Mucosa of descending colon (tissue), 3 donors: ENCODE results near the gene EXOC1. TPM values are rescaled to one million over a fixed set of nuclear protein-coding genes. Genes with fewer than 3 reads are reported as not detected.

Experiments used
- ATAC-seq: fragments of 200-7000 bp; cut with Tn5 transposase; one replicate; pipeline ENCODE4 v1.9.1; 2020; ENCODE audit warnings: mild to moderate bottlenecking, moderate library complexity
- DNase-seq, 3 donors: peaks; one replicate each; pipeline ENCODE4 v3.0.0-alpha.2; 2020
- H3K36me3 ChIP-seq: fragments of 200-600 bp; one replicate; pipeline ENCODE4 v1.8.0; 2021; ENCODE audit warnings: low read depth, mild to moderate bottlenecking
- H3K4me1 ChIP-seq: fragments of 200-600 bp; one replicate; pipeline ENCODE4 v1.8.0; 2021; ENCODE audit warnings: low read depth, mild to moderate bottlenecking
- H3K4me3 ChIP-seq: fragments of 200-600 bp; one replicate; pipeline ENCODE4 v1.8.0; 2021; ENCODE audit warnings: mild to moderate bottlenecking
- H3K9me3 ChIP-seq: fragments of 200-600 bp; one replicate; pipeline ENCODE4 v1.8.0; 2021; ENCODE audit warnings: mild to moderate bottlenecking
- CTCF ChIP-seq: fragments of 200-600 bp; IDR thresholded peaks from one replicate; pipeline ENCODE4 v1.8.0; 2022; ENCODE audit warnings: antibody characterized with exemption, mild to moderate bottlenecking
- intact Hi-C, 2 donors: fragments of 100-400 bp; cut with DNase I in 1 of 2; cut with micrococcal nuclease in 1 of 2; formaldehyde crosslinking; loops; one replicate each; pipeline versions ENCODE4 v1.11.0 to v1.11.1; 2022; cut with DNase I, micrococcal nuclease
- total RNA-seq, 3 donors: library from RNA; stranded (reverse); fragmentation: NEBNext Ultra II Directional in 2 of 3; extraction: Animal tissue kit (Norgen Biotek cat#: 25700) in 2 of 3; gene quantifications; one replicate each; pipeline versions ENCODE4 v1.2.1 to v1.2.4, GENCODE V29; 2021 to 2023
- donor health status: DM: no; HTN: no; CAD: no; lungs with moderate emphysema.
- donor health status: DM: no; HTN: no; CAD: no.
- donor health status: DM: no; HTN: yes; CAD: no.

EXOC1 gene
- total RNA-seq, 3 donors from 2014 or later = 32.9 to 53.3 (median 37.4) TPM

GRCh38 chr4:55866973-55867574 is 13.6 kb downstream of the EXOC1 start:
- Histone ChIP-seq H3K4me1 (no peaks in the 10 kb centered on the region), H3K36me3 (peaks cover 5% of the 10 kb centered on the region), H3K9me3 (no peaks in the 10 kb centered on the region), H3K4me3 (no peak overlapping the region)
- intact Hi-C loops = no loop called here
- peak; percentile 72 for TF ChIP-seq CTCF
- peak; percentile 85 for ATAC-seq
- DNase-seq = peak in 1 of 3 donors; percentile 47

- Histone ChIP-seq H3K9me3 (no peaks in the 10 kb centered on the region), H3K36me3 (peaks cover 5% of the 10 kb centered on the region), H3K4me3 (no peak overlapping the region), H3K4me1 (no peaks in the 10 kb centered on the region)
- DNase-seq (no peak), ATAC-seq (no peak)
- TF ChIP-seq CTCF = no peak
- intact Hi-C loops = no loop called here
Observed at GRCh38 chr4:55868581-55869090, 15.2 kb downstream of the EXOC1 start.

GRCh38 chr4:55871299-55871800 is 17.9 kb downstream of the EXOC1 start:
- DNase-seq = no peak
- H3K9me3 ChIP-seq = no peaks in the 10 kb centered on the region
- no peak for ATAC-seq
- H3K4me3 ChIP-seq = no peak overlapping the region
- peaks cover 5% of the 10 kb centered on the region for H3K36me3 ChIP-seq
- intact Hi-C loops = no loop called here
- TF ChIP-seq CTCF = no peak
- H3K4me1 ChIP-seq = no peaks in the 10 kb centered on the region

- no peak for DNase-seq
- H3K36me3 ChIP-seq = peaks cover 10% of the 10 kb centered on the region
- intact Hi-C loops = no loop called here
- no peak for ATAC-seq
- H3K4me3 ChIP-seq = no peak overlapping the region
- H3K4me1 ChIP-seq = no peaks in the 10 kb centered on the region
- no peak for TF ChIP-seq CTCF
- no peaks in the 10 kb centered on the region for H3K9me3 ChIP-seq
Observed at GRCh38 chr4:55874831-55875230, 21.4 kb downstream of the EXOC1 start.

- no peak for TF ChIP-seq CTCF
- H3K4me1 ChIP-seq = no peaks in the 10 kb centered on the region
- H3K9me3 ChIP-seq = no peaks in the 10 kb centered on the region
- no peak for ATAC-seq
- intact Hi-C loops = no loop called here
- no peak for DNase-seq
- no peak overlapping the region for H3K4me3 ChIP-seq
- peaks cover 10% of the 10 kb centered on the region for H3K36me3 ChIP-seq
Observed at GRCh38 chr4:55876387-55876786, 22.9 kb downstream of the EXOC1 start.
